Measurements from ENCODE around the gene POU2F3. TPM values are rescaled to one million over a fixed set of nuclear protein-coding genes. Genes with fewer than 3 reads are reported as not detected.

POU2F3 gene
- total RNA-seq, 1 donor from 2014 or later, result 4.6 TPM

GRCh38 chr11:120327311-120327710, 87.4 kb downstream of the POU2F3 start:
- intact Hi-C loops (cut with DNase I), result no loop called here
- Histone ChIP-seq H3K27ac (no peak overlapping the region), H3K27me3 (ENCODE audit: low read depth) (no peaks in the 10 kb centered on the region), H3K9me3 (no peaks in the 10 kb centered on the region), H3K4me1 (peaks cover 29% of the 10 kb centered on the region), H3K4me3 (no peak overlapping the region), H3K36me3 (peaks cover 12% of the 10 kb centered on the region)
- no peak for TF ChIP-seq CTCF (IDR thresholded peaks at IDR 0.05)
- ATAC-seq (no peak), DNase-seq (no peak)

- intact Hi-C loops (cut with DNase I), result no loop called here
- Histone ChIP-seq H3K4me1 (peaks cover 39% of the 10 kb centered on the region), H3K27ac (no peak overlapping the region), H3K27me3 (ENCODE audit: low read depth) (no peaks in the 10 kb centered on the region), H3K4me3 (no peak overlapping the region), H3K36me3 (peaks cover 12% of the 10 kb centered on the region), H3K9me3 (no peaks in the 10 kb centered on the region)
- TF ChIP-seq CTCF (IDR thresholded peaks at IDR 0.05), result no peak
- DNase-seq, result no peak
- ATAC-seq, result no peak
Measured at GRCh38 chr11:120329556-120329955, 89.6 kb downstream of the POU2F3 start.

- ATAC-seq (no peak), DNase-seq (no peak)
- Histone ChIP-seq H3K27ac (no peak overlapping the region), H3K36me3 (peaks cover 12% of the 10 kb centered on the region), H3K4me3 (no peak overlapping the region), H3K9me3 (no peaks in the 10 kb centered on the region), H3K27me3 (ENCODE audit: low read depth) (no peaks in the 10 kb centered on the region), H3K4me1 (peaks cover 39% of the 10 kb centered on the region)
- intact Hi-C loops (cut with DNase I), result no loop called here
- TF ChIP-seq CTCF (IDR thresholded peaks at IDR 0.05), result no peak
Measured at GRCh38 chr11:120330045-120330444, 90.1 kb downstream of the POU2F3 start.

- Histone ChIP-seq H3K4me1 (peaks cover 39% of the 10 kb centered on the region), H3K27me3 (ENCODE audit: low read depth) (no peaks in the 10 kb centered on the region), H3K9me3 (no peaks in the 10 kb centered on the region), H3K36me3 (peaks cover 12% of the 10 kb centered on the region), H3K27ac (no peak overlapping the region), H3K4me3 (no peak overlapping the region)
- no peak for TF ChIP-seq CTCF (IDR thresholded peaks at IDR 0.05)
- DNase-seq (no peak), ATAC-seq (no peak)
- intact Hi-C loops (cut with DNase I), result no loop called here
Measured at GRCh38 chr11:120331301-120331996, 91.5 kb downstream of the POU2F3 start.

GRCh38 chr11:120332822-120333716, 93.1 kb downstream of the POU2F3 start:
- H3K36me3 ChIP-seq, result peaks cover 12% of the 10 kb centered on the region
- H3K4me1 ChIP-seq, result peaks cover 35% of the 10 kb centered on the region
- no peak for DNase-seq
- TF ChIP-seq CTCF (IDR thresholded peaks at IDR 0.05), result no peak
- no peaks in the 10 kb centered on the region for H3K27me3 ChIP-seq (ENCODE audit: low read depth)
- ATAC-seq, result no peak
- H3K4me3 ChIP-seq, result no peak overlapping the region
- H3K27ac ChIP-seq, result no peak overlapping the region
- intact Hi-C loops (cut with DNase I), result no loop called here
- H3K9me3 ChIP-seq, result no peaks in the 10 kb centered on the region
